ENCODE results near the gene THOC3.
"Not testable (repeated sequence)": the region's sequence is repeated elsewhere in the genome, so short reads cannot be mapped to it uniquely, and the experiment has no call there.

The THOC3 gene

GRCh38 chr5:175997495-175997894 lies 29.4 kb upstream of the THOC3 start:
- not testable (repeated sequence) for H3K4me2 ChIP-seq (ENCODE audit: low read length); H3K27me3 ChIP-seq (ENCODE audit: control insufficient read depth, low read length); H3K4me1 ChIP-seq (ENCODE audit: control insufficient read depth, low read length); H3F3A ChIP-seq (ENCODE audit: control insufficient read depth, insufficient read depth); H3K9me3 ChIP-seq (ENCODE audit: control insufficient read depth, insufficient read depth, low read length); H3K27ac ChIP-seq (ENCODE audit: low read depth, low read length); H3K4me3 ChIP-seq (ENCODE audit: low read length); H3K36me3 ChIP-seq (ENCODE audit: control insufficient read depth, low read length); H4K20me1 ChIP-seq (ENCODE audit: control insufficient read depth, insufficient read depth, low read depth, low read length); H3K9me2 ChIP-seq (replicated peaks; ENCODE audit: control insufficient read depth, low read length); H3K79me2 ChIP-seq (ENCODE audit: control insufficient read depth, low read length)

- H4K20me1 ChIP-seq (ENCODE audit: control insufficient read depth, insufficient read depth, low read depth, low read length); H3F3A ChIP-seq (ENCODE audit: control insufficient read depth, insufficient read depth); H3K4me2 ChIP-seq (ENCODE audit: low read length); H3K4me1 ChIP-seq (ENCODE audit: control insufficient read depth, low read length); H3K9me2 ChIP-seq (replicated peaks; ENCODE audit: control insufficient read depth, low read length); H3K9me3 ChIP-seq (ENCODE audit: control insufficient read depth, insufficient read depth, low read length); H3K4me3 ChIP-seq (ENCODE audit: low read length); H3K36me3 ChIP-seq (ENCODE audit: control insufficient read depth, low read length); H3K79me2 ChIP-seq (ENCODE audit: control insufficient read depth, low read length); H3K27ac ChIP-seq (ENCODE audit: low read depth, low read length); H3K27me3 ChIP-seq (ENCODE audit: control insufficient read depth, low read length): not testable (repeated sequence)
Observed at GRCh38 chr5:175996791-175997190, 28.7 kb upstream of the THOC3 start.

DNA sequence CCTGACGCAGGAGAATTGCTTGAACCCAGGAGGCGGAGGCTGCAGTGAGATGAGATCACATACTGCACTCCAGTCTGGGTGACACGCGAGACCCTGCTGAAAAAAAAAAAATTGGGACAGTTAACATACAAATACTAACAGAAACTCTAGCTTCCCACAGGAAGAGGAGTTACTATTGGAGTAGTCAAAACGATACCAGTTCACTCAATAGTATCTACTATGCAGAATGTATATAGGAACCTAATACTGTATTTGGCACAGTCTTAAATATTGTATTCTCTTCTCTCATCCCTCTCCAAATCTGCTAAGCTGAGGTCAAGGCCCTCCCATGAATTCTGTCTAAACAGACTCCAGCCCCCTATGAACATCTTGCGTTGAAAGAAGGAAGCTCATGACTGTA lies 27.4 kb upstream of the THOC3 start:
- not testable (repeated sequence) for H3K27me3 ChIP-seq (ENCODE audit: control insufficient read depth, low read length); H3K27ac ChIP-seq (ENCODE audit: low read depth, low read length); H3K36me3 ChIP-seq (ENCODE audit: control insufficient read depth, low read length); H3K4me1 ChIP-seq (ENCODE audit: control insufficient read depth, low read length); H4K20me1 ChIP-seq (ENCODE audit: control insufficient read depth, insufficient read depth, low read depth, low read length); H3K9me2 ChIP-seq (replicated peaks; ENCODE audit: control insufficient read depth, low read length); H3K79me2 ChIP-seq (ENCODE audit: control insufficient read depth, low read length); H3K4me3 ChIP-seq (ENCODE audit: low read length); H3K9me3 ChIP-seq (ENCODE audit: control insufficient read depth, insufficient read depth, low read length); H3F3A ChIP-seq (ENCODE audit: control insufficient read depth, insufficient read depth); H3K4me2 ChIP-seq (ENCODE audit: low read length)

DNA sequence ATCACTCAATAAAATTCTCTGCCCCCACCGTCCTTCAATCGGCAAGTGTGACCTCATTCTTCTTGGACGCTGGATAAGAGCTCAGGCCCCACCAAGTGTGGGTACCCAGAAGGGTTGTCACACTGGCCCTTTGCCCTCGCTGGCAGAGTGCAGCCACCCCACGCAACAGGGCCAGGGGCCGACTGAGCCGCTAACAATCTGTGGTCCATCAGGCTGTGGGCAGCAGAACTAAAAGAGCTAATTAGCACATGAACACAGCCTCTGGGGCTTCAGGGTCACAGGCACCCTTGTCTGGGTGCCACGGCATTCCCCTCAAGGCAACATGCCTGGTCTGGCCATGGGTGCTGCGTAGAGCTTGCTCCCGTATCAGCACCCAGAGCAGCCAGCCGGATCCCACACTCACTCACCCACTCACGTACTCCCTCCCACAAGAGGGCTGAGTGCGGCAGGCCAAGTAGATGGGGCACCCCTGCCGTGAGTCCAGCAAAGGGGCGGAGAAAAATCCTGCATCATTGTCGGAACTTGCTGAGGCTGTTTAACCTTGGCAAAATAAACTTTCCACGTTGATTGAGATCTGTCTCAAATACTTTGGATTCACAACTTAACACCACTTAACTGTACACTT lies 11.4 kb upstream of the THOC3 start:
- not testable (repeated sequence) for H3K4me2 ChIP-seq (ENCODE audit: low read length); H3K9me3 ChIP-seq (ENCODE audit: control insufficient read depth, insufficient read depth, low read length); H3K9me2 ChIP-seq (replicated peaks; ENCODE audit: control insufficient read depth, low read length); H3K27me3 ChIP-seq (ENCODE audit: control insufficient read depth, low read length); H3K4me1 ChIP-seq (ENCODE audit: control insufficient read depth, low read length); H3K36me3 ChIP-seq (ENCODE audit: control insufficient read depth, low read length); H3F3A ChIP-seq (ENCODE audit: control insufficient read depth, insufficient read depth); H3K79me2 ChIP-seq (ENCODE audit: control insufficient read depth, low read length); H3K4me3 ChIP-seq (ENCODE audit: low read length); H4K20me1 ChIP-seq (ENCODE audit: control insufficient read depth, insufficient read depth, low read depth, low read length); H3K27ac ChIP-seq (ENCODE audit: low read depth, low read length)

- Histone ChIP-seq H3K4me2 (ENCODE audit: low read length) (peak overlapping the region; percentile 41), H3K4me3 (ENCODE audit: low read length) (peak overlapping the region; percentile 72), H3K79me2 (ENCODE audit: control insufficient read depth, low read length) (peaks cover 12% of the 10 kb centered on the region)
- not testable (repeated sequence) for H3K27me3 ChIP-seq (ENCODE audit: control insufficient read depth, low read length); H3K36me3 ChIP-seq (ENCODE audit: control insufficient read depth, low read length); H3K9me3 ChIP-seq (ENCODE audit: control insufficient read depth, insufficient read depth, low read length); H3K4me1 ChIP-seq (ENCODE audit: control insufficient read depth, low read length); H3K9me2 ChIP-seq (replicated peaks; ENCODE audit: control insufficient read depth, low read length); H3K27ac ChIP-seq (ENCODE audit: low read depth, low read length); H3F3A ChIP-seq (ENCODE audit: control insufficient read depth, insufficient read depth); H4K20me1 ChIP-seq (ENCODE audit: control insufficient read depth, insufficient read depth, low read depth, low read length)
Observed at GRCh38 chr5:175968381-175968780, 266 bp upstream of the THOC3 start.

GRCh38 chr5:175962329-175962728 lies 5.8 kb downstream of the THOC3 start:
- H4K20me1 ChIP-seq (ENCODE audit: control insufficient read depth, insufficient read depth, low read depth, low read length); H3K36me3 ChIP-seq (ENCODE audit: control insufficient read depth, low read length); H3K4me2 ChIP-seq (ENCODE audit: low read length); H3K9me2 ChIP-seq (replicated peaks; ENCODE audit: control insufficient read depth, low read length); H3K9me3 ChIP-seq (ENCODE audit: control insufficient read depth, insufficient read depth, low read length); H3K4me3 ChIP-seq (ENCODE audit: low read length); H3K27ac ChIP-seq (ENCODE audit: low read depth, low read length); H3F3A ChIP-seq (ENCODE audit: control insufficient read depth, insufficient read depth); H3K79me2 ChIP-seq (ENCODE audit: control insufficient read depth, low read length); H3K4me1 ChIP-seq (ENCODE audit: control insufficient read depth, low read length); H3K27me3 ChIP-seq (ENCODE audit: control insufficient read depth, low read length): not testable (repeated sequence)

DNA sequence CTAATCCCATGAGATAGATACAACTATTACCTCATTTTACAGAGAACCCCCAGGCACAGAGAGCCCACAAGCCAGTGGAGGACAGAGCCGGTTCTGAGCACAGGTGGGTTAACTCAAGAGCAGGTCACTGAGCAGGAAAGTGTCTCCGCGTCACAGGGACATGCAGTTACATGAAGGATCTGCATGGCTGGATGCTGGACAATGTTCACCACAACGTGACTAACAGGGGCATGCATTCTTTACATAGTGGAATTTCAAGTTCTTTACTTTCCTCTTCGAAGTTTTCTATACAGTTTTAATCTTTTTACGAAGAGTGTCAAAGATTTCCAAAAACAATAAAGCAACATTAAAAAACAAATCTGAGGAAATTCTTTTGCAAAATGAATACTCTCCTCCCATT lies 7.9 kb downstream of the THOC3 start:
- H3K36me3 ChIP-seq (ENCODE audit: control insufficient read depth, low read length); H3K9me2 ChIP-seq (replicated peaks; ENCODE audit: control insufficient read depth, low read length); H3K27ac ChIP-seq (ENCODE audit: low read depth, low read length); H3K79me2 ChIP-seq (ENCODE audit: control insufficient read depth, low read length); H3K9me3 ChIP-seq (ENCODE audit: control insufficient read depth, insufficient read depth, low read length); H3K4me2 ChIP-seq (ENCODE audit: low read length); H3K4me3 ChIP-seq (ENCODE audit: low read length); H3K27me3 ChIP-seq (ENCODE audit: control insufficient read depth, low read length); H3F3A ChIP-seq (ENCODE audit: control insufficient read depth, insufficient read depth); H3K4me1 ChIP-seq (ENCODE audit: control insufficient read depth, low read length); H4K20me1 ChIP-seq (ENCODE audit: control insufficient read depth, insufficient read depth, low read depth, low read length): not testable (repeated sequence)

DNA sequence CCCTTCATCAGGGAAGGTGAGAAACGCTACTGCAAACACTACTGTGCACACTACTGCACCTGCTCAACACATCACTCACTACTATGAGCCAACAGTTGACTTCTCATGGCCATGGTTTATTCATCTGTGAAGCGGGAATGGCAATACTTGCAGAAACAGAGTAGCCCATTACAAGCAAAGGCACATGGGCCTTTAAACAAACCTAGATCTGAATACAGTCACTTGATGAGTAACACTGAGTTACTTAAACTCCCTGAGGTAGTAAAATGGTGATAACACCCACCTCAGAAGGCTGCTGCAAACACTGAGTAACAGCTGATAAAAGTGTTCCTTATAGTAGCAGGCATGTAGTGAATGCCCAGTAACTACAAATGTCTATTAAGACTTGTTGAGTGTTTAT lies 9.6 kb downstream of the THOC3 start:
- H3K4me2 ChIP-seq (ENCODE audit: low read length); H3K4me3 ChIP-seq (ENCODE audit: low read length); H3K27me3 ChIP-seq (ENCODE audit: control insufficient read depth, low read length): not testable (repeated sequence)

More for the DNA sequence above, 9.6 kb downstream of the THOC3 start:
- not testable (repeated sequence) for H3K9me3 ChIP-seq (ENCODE audit: control insufficient read depth, insufficient read depth, low read length); H3K79me2 ChIP-seq (ENCODE audit: control insufficient read depth, low read length); H3F3A ChIP-seq (ENCODE audit: control insufficient read depth, insufficient read depth); H4K20me1 ChIP-seq (ENCODE audit: control insufficient read depth, insufficient read depth, low read depth, low read length); H3K4me1 ChIP-seq (ENCODE audit: control insufficient read depth, low read length); H3K9me2 ChIP-seq (replicated peaks; ENCODE audit: control insufficient read depth, low read length); H3K36me3 ChIP-seq (ENCODE audit: control insufficient read depth, low read length); H3K27ac ChIP-seq (ENCODE audit: low read depth, low read length)

All from DOHH2 (cell line).